Endothelial cell of umbilical vein (primary cell): ENCODE data around the gene PGAM5. TPM values are rescaled to one million over a fixed set of nuclear protein-coding genes. Genes with fewer than 3 reads are reported as not detected.

Experiments
- BruUV-seq: library from RNA; stranded (reverse); fragments of 400-500 nt; replicated peaks from 2 replicates; lab custom pipeline; 2021; lab: Mats Ljungman, UMichigan
- CTCF ChIA-PET: fragments of 300-600, 350-600 bp; sonication (Branson Sonifier 250); formaldehyde crosslinking; loops from one replicate; lab custom pipeline; 2021; ENCODE audit warnings: antibody characterized with exemption, inconsistent platforms; lab: Charles Lee
- POLR2A ChIA-PET: fragments of 300-600, 350-600 bp; sonication (Branson Sonifier 250); formaldehyde crosslinking; loops from one replicate; lab custom pipeline; 2021; ENCODE audit warnings: antibody characterized with exemption, inconsistent platforms; lab: Charles Lee
- DNase-seq: peaks from one replicate; pipeline ENCODE4 v3.0.0-alpha.2; 2011; ENCODE audit warnings: low read depth, low spot score
- FAIRE-seq: peaks from 2 replicates; lab custom pipeline; 2011; peaks lifted over from hg19 to GRCh38; lab: Jason Lieb, UNC
- H2AFZ ChIP-seq: 2 replicates; pipeline ENCODE4 v1.6.0; 2012; ENCODE audit warnings: low read depth, low read length, control low read depth, inconsistent platforms
- H3K27ac ChIP-seq: 2 replicates; pipeline ENCODE4 v1.5.1; 2011; ENCODE audit warnings: low read depth, mild to moderate bottlenecking, control low read depth, low read length, moderate library complexity; ENCODE audit not compliant: insufficient read depth
- H3K27me3 ChIP-seq, 2 experiments: 2 replicates each; pipeline versions ENCODE4 v1.6.0 to v1.6.1; 2011; ENCODE audit warnings: low read length in 2 of 2, mixed read lengths in 1 of 2; ENCODE audit not compliant: control insufficient read depth in 2 of 2, insufficient read depth in 2 of 2
- H3K36me3 ChIP-seq, 2 experiments: 2 replicates in 1 of 2; 3 replicates in 1 of 2; pipeline ENCODE4 v1.5.1; 2011; ENCODE audit warnings: low read length in 2 of 2, mild to moderate bottlenecking in 1 of 2, moderate library complexity in 1 of 2; ENCODE audit not compliant: control insufficient read depth in 2 of 2, insufficient read depth in 2 of 2; ENCODE audit errors: extremely low read depth in 1 of 2
- H3K4me1 ChIP-seq: 3 replicates; pipeline ENCODE4 v1.5.1; 2011; ENCODE audit warnings: mild to moderate bottlenecking, low read length; ENCODE audit not compliant: control insufficient read depth, insufficient read depth; ENCODE audit errors: extremely low read depth
- H3K4me2 ChIP-seq: 2 replicates; pipeline ENCODE4 v1.6.1; 2011; ENCODE audit warnings: low read length, control low read depth, mixed read lengths; ENCODE audit not compliant: insufficient read depth
- H3K4me3 ChIP-seq, 3 experiments: fragments of 200-600 bp in 1 of 3; sonication (generic), shearing (Covaris generic) in 1 of 3; replicated peaks in 1 of 3; 2 replicates each; pipeline ENCODE4 v1.5.1; 2011 to 2016; ENCODE audit warnings: control low read depth in 3 of 3, low read length in 3 of 3, mild to moderate bottlenecking in 2 of 3, inconsistent platforms in 1 of 3, low read depth in 1 of 3, moderate library complexity in 1 of 3; ENCODE audit not compliant: insufficient read depth in 1 of 3
- H3K79me2 ChIP-seq: 2 replicates; pipeline ENCODE4 v1.6.0; 2012; ENCODE audit warnings: low read length, inconsistent platforms; ENCODE audit not compliant: control insufficient read depth, insufficient read depth
- H3K9ac ChIP-seq: replicated peaks from 2 replicates; pipeline ENCODE3; 2011; ENCODE audit warnings: low read length, control low read depth; ENCODE audit not compliant: insufficient read depth; ENCODE audit errors: extremely low read depth
- H3K9me1 ChIP-seq: replicated peaks from 3 replicates; pipeline ENCODE4 v1.6.0; 2011; ENCODE audit warnings: mild to moderate bottlenecking, low read length; ENCODE audit not compliant: control insufficient read depth, insufficient read depth; ENCODE audit errors: extremely low read depth
- H3K9me3 ChIP-seq: replicated peaks from 2 replicates; pipeline ENCODE4 v1.5.1; 2012; ENCODE audit warnings: low read length, inconsistent platforms; ENCODE audit not compliant: control insufficient read depth, insufficient read depth
- H4K20me1 ChIP-seq: replicated peaks from 2 replicates; pipeline ENCODE3; 2011; ENCODE audit warnings: mild to moderate bottlenecking, low read length; ENCODE audit not compliant: control insufficient read depth, insufficient read depth; ENCODE audit errors: extremely low read depth
- EZH2 ChIP-seq: IDR thresholded peaks from 2 replicates; pipeline ENCODE4 v1.6.1; 2012; ENCODE audit warnings: borderline replicate concordance, low read depth, mild to moderate bottlenecking, moderate library complexity, low read length, inconsistent platforms; ENCODE audit not compliant: severe bottlenecking
- FOS ChIP-seq: IDR thresholded peaks from 2 replicates; pipeline ENCODE4 v1.6.1; 2011; ENCODE audit warnings: mild to moderate bottlenecking, low read length, moderate library complexity, borderline replicate concordance; ENCODE audit not compliant: insufficient read depth
- GATA2 ChIP-seq: IDR thresholded peaks from 2 replicates; pipeline ENCODE4 v1.7.0; 2011; ENCODE audit warnings: low read depth, mild to moderate bottlenecking, moderate library complexity, mixed read lengths, low read length; ENCODE audit not compliant: insufficient read length, insufficient read depth
- JUN ChIP-seq: IDR thresholded peaks from 2 replicates; pipeline ENCODE4 v1.6.1; 2011; ENCODE audit warnings: borderline replicate concordance, low read depth; ENCODE audit not compliant: insufficient read length, insufficient read depth
- MAX ChIP-seq: IDR thresholded peaks from 2 replicates; pipeline ENCODE4 v1.6.1; 2011; ENCODE audit not compliant: insufficient read depth, insufficient read length
- MYC ChIP-seq: IDR thresholded peaks from one replicate; pipeline ENCODE4 v1.6.1; 2011; ENCODE audit warnings: mild to moderate bottlenecking, low read depth, low read length
- POLR2A ChIP-seq: IDR thresholded peaks from 2 replicates; pipeline ENCODE4 v1.6.1; 2012; ENCODE audit warnings: low read depth, mild to moderate bottlenecking, control low read depth, low read length
- POLR2AphosphoS5 ChIP-seq: IDR thresholded peaks from 2 replicates; pipeline ENCODE4 v1.6.1; 2012; ENCODE audit warnings: low read depth, mild to moderate bottlenecking, control low read depth, low read length, moderate library complexity; ENCODE audit not compliant: insufficient read depth
- dilution Hi-C: fragments of 300-500 bp; cut with MboI; formaldehyde crosslinking; loops from one replicate; pipeline ENCODE4 v1.15.0; 2019; ENCODE audit warnings: low sequenced_read_pairs; ENCODE audit not compliant: extremely low pct_ligation_motif_present
- intact Hi-C: fragments of 100-400 bp; cut with micrococcal nuclease; formaldehyde crosslinking; loops from one replicate; pipeline ENCODE4 v1.10.0; 2022
- polyA plus RNA-seq, 4 experiments: library from polyadenylated mRNA; depleted of rRNA in 3 of 4; stranded (reverse) in 3 of 4; unstranded in 1 of 4; fragments of >200 nt; gene quantifications; 2 replicates each; pipeline versions ENCODE4 v1.2.1 to v1.2.3, GENCODE V29; 2011 to 2012; ENCODE audit warnings: missing spikeins in 1 of 4
- total RNA-seq: library from RNA; stranded (reverse); gene quantifications from 2 replicates; pipeline ENCODE4 v1.2.3, GENCODE V29; 2021
- TF ChIP-seq, protein P1 (sequence below), 2 donors: IDR thresholded peaks; 1 replicate in 1 of 2; 2 replicates in 1 of 2; pipeline ENCODE4 v1.5.1; 2011; ENCODE audit warnings: low read length in 2 of 2, mild to moderate bottlenecking in 2 of 2, moderate library complexity in 2 of 2, control low read depth in 1 of 2, inconsistent platforms in 1 of 2, low read depth in 1 of 2; ENCODE audit not compliant: insufficient read depth in 1 of 2; ENCODE audit errors: extremely low read depth in 1 of 2

The PGAM5 gene
- total and polyA plus RNA-seq, 2 donors (not counting 3 experiments of a cell fraction or from before 2014, with no cell fraction given), result 23.1 to 52.8 TPM

- H3K27ac ChIP-seq, result no peak overlapping the region
- no peaks in the 10 kb centered on the region for H3K9me1 ChIP-seq
- no peak overlapping the region for H2AFZ ChIP-seq
- peaks cover 3% of the 10 kb centered on the region for H3K4me1 ChIP-seq
- DNase-seq (no peak), FAIRE-seq (no peak)
- ChIA-PET POLR2A (no interaction called here), CTCF (interaction anchor here (1.9 kb wide), 1 partner anchor 26 kb away, joined by 5 read pairs; no protein-coding TSS in a partner anchor)
- no TSS peak for BruUV-seq
- no peaks in the 10 kb centered on the region for H3K79me2 ChIP-seq
- no peaks in the 10 kb centered on the region for H4K20me1 ChIP-seq
- H3K9ac ChIP-seq, result no peak overlapping the region
- intact Hi-C loops (no loop called here), dilution Hi-C loops (no loop called here)
- H3K27me3 ChIP-seq, result no peaks in the 10 kb centered on the region
- H3K4me2 ChIP-seq, result no peak overlapping the region
- peaks cover 6 to 26% of the 10 kb centered on the region in 2 experiments for H3K36me3 ChIP-seq
- no peaks in the 10 kb centered on the region for H3K9me3 ChIP-seq
- H3K4me3 ChIP-seq, result no peak overlapping the region
- no peak for TF ChIP-seq FOS
These were observed 45.5 kb upstream of the PGAM5 start for GRCh38 chr12:132665149-132665491.

DNA sequence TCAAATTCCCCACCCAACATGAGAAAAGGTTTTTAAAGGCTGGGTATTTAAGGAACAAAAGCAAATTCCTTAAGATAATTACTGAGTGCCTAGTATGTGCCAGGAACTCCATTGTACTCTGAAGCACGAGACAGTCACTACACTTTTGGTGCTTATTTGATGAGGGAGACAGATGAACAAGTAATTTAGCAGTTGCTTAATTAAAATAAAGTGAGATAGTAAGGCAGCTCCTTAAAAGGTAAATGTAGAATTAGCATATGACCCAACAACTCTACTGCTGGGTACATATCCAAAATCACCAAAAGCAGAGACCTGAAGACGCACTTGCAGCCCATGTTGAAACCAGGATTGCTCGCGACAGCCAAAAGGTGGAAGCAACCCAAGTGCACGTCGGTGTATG lies 44.8 kb upstream of the PGAM5 start:
- ChIA-PET POLR2A (no interaction called here), CTCF (no interaction called here)
- FAIRE-seq (no peak), DNase-seq (no peak)
- Histone ChIP-seq H3K36me3 (peaks cover 3 to 26% of the 10 kb centered on the region in 2 experiments), H4K20me1 (no peaks in the 10 kb centered on the region), H3K4me2 (no peak overlapping the region), H3K4me3 (no peak overlapping the region), H3K9ac (no peak overlapping the region), H3K27me3 (no peaks in the 10 kb centered on the region), H3K9me1 (no peaks in the 10 kb centered on the region), H3K9me3 (no peaks in the 10 kb centered on the region), H2AFZ (no peak overlapping the region), H3K79me2 (no peaks in the 10 kb centered on the region), H3K27ac (no peak overlapping the region), H3K4me1 (peaks cover 3% of the 10 kb centered on the region)
- no TSS peak for BruUV-seq
- dilution Hi-C loops (no loop called here), intact Hi-C loops (no loop called here)
- TF ChIP-seq POLR2A, result no peak
- TF ChIP-seq, protein P1, sequence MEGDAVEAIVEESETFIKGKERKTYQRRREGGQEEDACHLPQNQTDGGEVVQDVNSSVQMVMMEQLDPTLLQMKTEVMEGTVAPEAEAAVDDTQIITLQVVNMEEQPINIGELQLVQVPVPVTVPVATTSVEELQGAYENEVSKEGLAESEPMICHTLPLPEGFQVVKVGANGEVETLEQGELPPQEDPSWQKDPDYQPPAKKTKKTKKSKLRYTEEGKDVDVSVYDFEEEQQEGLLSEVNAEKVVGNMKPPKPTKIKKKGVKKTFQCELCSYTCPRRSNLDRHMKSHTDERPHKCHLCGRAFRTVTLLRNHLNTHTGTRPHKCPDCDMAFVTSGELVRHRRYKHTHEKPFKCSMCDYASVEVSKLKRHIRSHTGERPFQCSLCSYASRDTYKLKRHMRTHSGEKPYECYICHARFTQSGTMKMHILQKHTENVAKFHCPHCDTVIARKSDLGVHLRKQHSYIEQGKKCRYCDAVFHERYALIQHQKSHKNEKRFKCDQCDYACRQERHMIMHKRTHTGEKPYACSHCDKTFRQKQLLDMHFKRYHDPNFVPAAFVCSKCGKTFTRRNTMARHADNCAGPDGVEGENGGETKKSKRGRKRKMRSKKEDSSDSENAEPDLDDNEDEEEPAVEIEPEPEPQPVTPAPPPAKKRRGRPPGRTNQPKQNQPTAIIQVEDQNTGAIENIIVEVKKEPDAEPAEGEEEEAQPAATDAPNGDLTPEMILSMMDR (IDR thresholded peaks at IDR 0.05; ENCODE audit: extremely low read depth in 1 of 2, insufficient read depth in 1 of 2, low read depth in 1 of 2, low read length in 2 of 2), result no peak
- TF ChIP-seq MAX, result no peak
- TF ChIP-seq EZH2, result no peak
- no peak for TF ChIP-seq JUN
- TF ChIP-seq FOS, result no peak
- no peak for TF ChIP-seq MYC
- no peak for TF ChIP-seq POLR2AphosphoS5
- TF ChIP-seq GATA2, result no peak
